CD4-positive, alpha-beta T cell (primary cell): Measurements from ENCODE around the gene ZXDC. TPM values are rescaled to one million over a fixed set of nuclear protein-coding genes. Genes with fewer than 3 reads are reported as not detected.

Experiments
- ATAC-seq: fragments of 200-7000 bp; cut with Tn5 transposase; one replicate; pipeline ENCODE4 v1.10.0; 2022; ENCODE audit warnings: mild to moderate bottlenecking; ENCODE audit not compliant: poor library complexity
- CTCF ChIA-PET: fragments of 350-600 bp; sonication (Branson Sonifier 250); formaldehyde crosslinking; loops from one replicate; lab custom pipeline; 2021; ENCODE audit warnings: antibody characterized with exemption, inconsistent platforms; lab: Charles Lee
- POLR2A ChIA-PET: fragments of 350-600 bp; sonication (Branson Sonifier 250); formaldehyde crosslinking; loops from one replicate; lab custom pipeline; 2021; ENCODE audit warnings: antibody characterized with exemption, inconsistent platforms; lab: Charles Lee
- DNase-seq, 14 experiments: peaks; one replicate each; pipeline ENCODE4 v3.0.0-alpha.2; 2013 to 2020; ENCODE audit warnings: mixed read lengths in 2 of 14
- H3K27ac ChIP-seq, 2 donors: one replicate each; pipeline versions ENCODE4 v1.5.1 to v1.7.0; 2013; ENCODE audit warnings: low read length in 2 of 2, low read depth in 1 of 2, mild to moderate bottlenecking in 1 of 2
- H3K27me3 ChIP-seq, 2 experiments: 1 replicate in 1 of 2; 2 replicates in 1 of 2; pipeline versions ENCODE4 v1.6.1 to v1.7.0; 2013; ENCODE audit warnings: low read length in 2 of 2, control low read depth in 1 of 2, mild to moderate bottlenecking in 1 of 2, moderate library complexity in 1 of 2; ENCODE audit not compliant: insufficient read depth in 2 of 2, control insufficient read depth in 1 of 2
- H3K36me3 ChIP-seq: one replicate; pipeline ENCODE4 v1.6.1; 2013; ENCODE audit warnings: low read length, control low read depth; ENCODE audit not compliant: insufficient read depth
- H3K4me1 ChIP-seq: one replicate; pipeline ENCODE4 v1.6.1; 2013; ENCODE audit warnings: low read length, control low read depth; ENCODE audit not compliant: insufficient read depth
- H3K4me3 ChIP-seq: one replicate; pipeline ENCODE4 v1.5.1; 2013; ENCODE audit warnings: mild to moderate bottlenecking, low read length, moderate library complexity
- H3K9me3 ChIP-seq, 2 experiments: 1 replicate in 1 of 2; 2 replicates in 1 of 2; pipeline versions ENCODE4 v1.6.1 to v1.7.0; 2013; ENCODE audit warnings: low read length in 2 of 2, mild to moderate bottlenecking in 2 of 2, control low read depth in 1 of 2, moderate library complexity in 1 of 2; ENCODE audit not compliant: control insufficient read depth in 1 of 2, insufficient read depth in 1 of 2
- H3K27ac Mint-ChIP-seq: one replicate; pipeline ENCODE4 v1.8.0; 2020; ENCODE audit warnings: mixed read lengths
- H3K27me3 Mint-ChIP-seq: one replicate; pipeline ENCODE4 v1.8.0; 2021; ENCODE audit warnings: mixed read lengths
- H3K36me3 Mint-ChIP-seq: one replicate; pipeline ENCODE4 v1.8.0; 2021; ENCODE audit warnings: low read depth, mixed read lengths
- H3K4me1 Mint-ChIP-seq: one replicate; pipeline ENCODE4 v1.8.0; 2021; ENCODE audit warnings: low read depth, mixed read lengths
- H3K4me3 Mint-ChIP-seq: one replicate; pipeline ENCODE4 v1.8.0; 2020; ENCODE audit warnings: mild to moderate bottlenecking, mixed read lengths
- H3K9me3 Mint-ChIP-seq: one replicate; pipeline ENCODE4 v1.8.0; 2020; ENCODE audit warnings: mixed read lengths
- intact Hi-C, 2 experiments: fragments of 100-400 bp; cut with DNase I in 1 of 2; cut with micrococcal nuclease in 1 of 2; formaldehyde crosslinking; loops; one replicate each; pipeline versions ENCODE4 v1.15.1 to v1.9.0; 2023 to 2025; cut with DNase I, micrococcal nuclease
- total RNA-seq, 174 experiments: library from RNA in 2 of 174; stranded (reverse) in 2 of 174; gene quantifications; one replicate each; pipeline ENCODE4 v1.2.3 and lab custom pipeline; 2021 to 2026
- TF ChIP-seq, protein P1 (sequence below): fragments of 200-600 bp; IDR thresholded peaks from one replicate; pipeline ENCODE4 v1.8.0; 2022; ENCODE audit warnings: antibody characterized with exemption, mild to moderate bottlenecking

Gene ZXDC
- total RNA-seq, 2 experiments from 2014 or later: 60.7 to 61.3 TPM

DNA sequence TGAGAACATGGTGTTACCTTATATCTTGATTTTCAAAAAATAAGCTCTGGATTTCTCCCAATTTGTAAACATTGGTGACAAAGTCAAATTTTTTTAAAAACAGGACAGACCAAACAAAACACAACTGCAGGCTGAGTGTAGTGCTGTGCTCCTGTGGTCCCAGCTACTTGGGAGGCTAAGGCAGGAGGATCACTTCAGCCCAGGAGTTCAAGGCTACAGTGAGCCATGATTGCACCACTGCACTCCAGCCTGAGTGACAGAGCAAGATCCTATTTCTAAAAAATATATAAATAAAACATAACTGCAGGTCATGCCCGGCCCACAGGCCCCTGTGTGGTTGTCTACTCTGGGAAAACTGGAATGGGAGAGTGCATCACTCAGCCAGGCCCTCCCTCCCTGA, 4.0 kb upstream of the ZXDC start:
- H3K36me3 Mint-ChIP-seq: peaks cover 3% of the 10 kb centered on the region
- no peaks in the 10 kb centered on the region for H3K36me3 ChIP-seq
- ATAC-seq (no peak), DNase-seq (no peak)
- no peaks in the 10 kb centered on the region for H3K9me3 Mint-ChIP-seq
- H3K27ac ChIP-seq: no peak overlapping the region
- H3K27ac Mint-ChIP-seq: no peak overlapping the region
- no peaks in the 10 kb centered on the region for H3K27me3 ChIP-seq
- TF ChIP-seq, protein P1, sequence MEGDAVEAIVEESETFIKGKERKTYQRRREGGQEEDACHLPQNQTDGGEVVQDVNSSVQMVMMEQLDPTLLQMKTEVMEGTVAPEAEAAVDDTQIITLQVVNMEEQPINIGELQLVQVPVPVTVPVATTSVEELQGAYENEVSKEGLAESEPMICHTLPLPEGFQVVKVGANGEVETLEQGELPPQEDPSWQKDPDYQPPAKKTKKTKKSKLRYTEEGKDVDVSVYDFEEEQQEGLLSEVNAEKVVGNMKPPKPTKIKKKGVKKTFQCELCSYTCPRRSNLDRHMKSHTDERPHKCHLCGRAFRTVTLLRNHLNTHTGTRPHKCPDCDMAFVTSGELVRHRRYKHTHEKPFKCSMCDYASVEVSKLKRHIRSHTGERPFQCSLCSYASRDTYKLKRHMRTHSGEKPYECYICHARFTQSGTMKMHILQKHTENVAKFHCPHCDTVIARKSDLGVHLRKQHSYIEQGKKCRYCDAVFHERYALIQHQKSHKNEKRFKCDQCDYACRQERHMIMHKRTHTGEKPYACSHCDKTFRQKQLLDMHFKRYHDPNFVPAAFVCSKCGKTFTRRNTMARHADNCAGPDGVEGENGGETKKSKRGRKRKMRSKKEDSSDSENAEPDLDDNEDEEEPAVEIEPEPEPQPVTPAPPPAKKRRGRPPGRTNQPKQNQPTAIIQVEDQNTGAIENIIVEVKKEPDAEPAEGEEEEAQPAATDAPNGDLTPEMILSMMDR: no peak
- peaks cover 12% of the 10 kb centered on the region for H3K4me1 ChIP-seq
- POLR2A ChIA-PET: no interaction called here
- H3K4me3 Mint-ChIP-seq: no peak overlapping the region
- intact Hi-C loops: loop anchor here (5.0 to 10.0 kb wide), 10 partner anchors 122 to 1755 kb away; partner anchors contain the start of genes ABTB1 (in 1 of the 2), EEFSEC (in 1 of the 2), HEG1 (in 1 of the 2) and KLF15 (in 1 of the 2)
- no peak overlapping the region for H3K4me3 ChIP-seq
- H3K4me1 Mint-ChIP-seq: peaks cover 14% of the 10 kb centered on the region
- no peaks in the 10 kb centered on the region for H3K9me3 ChIP-seq
- CTCF ChIA-PET: no interaction called here
- H3K27me3 Mint-ChIP-seq: no peaks in the 10 kb centered on the region

DNA sequence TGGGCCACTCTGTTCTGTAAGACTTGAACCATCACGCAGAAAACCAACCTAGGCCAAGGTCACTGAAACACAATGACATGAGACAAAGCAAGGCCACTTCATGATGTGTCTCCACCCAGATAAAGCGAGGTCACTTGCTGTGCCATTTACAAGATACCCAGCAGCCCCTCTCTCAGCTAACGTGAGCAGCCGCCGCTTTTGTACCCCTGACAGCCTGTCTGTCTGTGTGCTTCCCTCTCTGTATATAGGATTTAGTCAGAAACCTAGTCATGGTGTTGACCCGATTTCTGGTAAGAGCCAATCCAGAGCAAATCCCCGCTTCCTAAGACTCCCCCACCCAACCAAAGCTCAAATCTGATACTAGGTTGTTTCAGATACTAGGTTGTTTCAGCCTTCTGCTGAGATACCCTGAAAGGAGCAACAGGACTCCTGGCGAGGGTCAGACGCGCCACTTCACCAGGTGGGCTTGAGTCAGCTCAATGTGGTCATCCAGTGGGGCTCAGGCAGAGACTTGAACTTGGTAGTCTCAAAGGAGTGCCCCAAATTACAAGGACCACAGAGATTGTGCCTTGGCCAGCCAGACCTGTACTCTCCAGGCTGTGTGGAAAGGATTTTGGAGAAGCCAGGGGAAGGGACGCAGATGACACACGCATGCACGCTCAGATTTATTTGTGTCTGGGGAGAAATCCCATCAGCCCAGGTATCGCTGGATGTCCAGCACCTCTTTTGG, 3.1 kb upstream of the ZXDC start:
- POLR2A ChIA-PET: no interaction called here
- Mint-ChIP-seq H3K4me1 (peaks cover 23% of the 10 kb centered on the region), H3K36me3 (peaks cover 7% of the 10 kb centered on the region), H3K9me3 (no peaks in the 10 kb centered on the region), H3K4me3 (no peak overlapping the region), H3K27me3 (no peaks in the 10 kb centered on the region), H3K27ac (no peak overlapping the region)
- CTCF ChIA-PET: no interaction called here
- TF ChIP-seq, protein P1: no peak
- Histone ChIP-seq H3K4me1 (peaks cover 21% of the 10 kb centered on the region), H3K27ac (no peak overlapping the region), H3K36me3 (no peaks in the 10 kb centered on the region), H3K27me3 (no peaks in the 10 kb centered on the region), H3K9me3 (no peaks in the 10 kb centered on the region), H3K4me3 (no peak overlapping the region)
- intact Hi-C loops: loop anchor here (5.0 to 10.0 kb wide), 10 partner anchors 121 to 1754 kb away; partner anchors contain the start of genes ABTB1 (in 1 of the 2), EEFSEC (in 1 of the 2), HEG1 (in 1 of the 2) and KLF15 (in 1 of the 2)
- DNase-seq: no peak
- no peak for ATAC-seq

DNA sequence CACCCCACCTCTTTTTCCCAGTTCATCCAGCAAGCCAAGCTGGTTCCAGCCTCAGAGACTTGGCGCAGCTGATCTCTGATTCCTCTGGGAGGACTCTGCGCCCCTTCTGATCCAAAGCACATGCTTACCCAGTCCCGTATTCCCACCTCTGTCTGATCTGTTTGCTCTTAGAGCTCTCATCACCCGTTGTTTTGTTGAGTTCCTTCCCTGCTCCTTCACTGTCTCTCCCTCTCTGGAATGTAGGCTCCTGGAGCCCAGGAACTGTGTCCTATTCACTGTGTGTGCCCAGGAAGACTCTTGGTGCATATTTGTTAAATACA, 1.3 kb upstream of the ZXDC start:
- CTCF ChIA-PET: interaction anchor here (1.0 kb wide), 1 partner anchor 393 kb away, joined by 3 read pairs; the partner anchor contains the start of gene SLC41A3

More for the DNA sequence above, 1.3 kb upstream of the ZXDC start:
- H3K27me3 ChIP-seq: no peaks in the 10 kb centered on the region
- Mint-ChIP-seq H3K4me1 (peaks cover 40% of the 10 kb centered on the region), H3K9me3 (no peaks in the 10 kb centered on the region), H3K27ac (peak overlapping the region; percentile 78), H3K36me3 (peaks cover 24% of the 10 kb centered on the region), H3K27me3 (no peaks in the 10 kb centered on the region), H3K4me3 (peak overlapping the region; percentile 89)
- no peaks in the 10 kb centered on the region for H3K9me3 ChIP-seq
- H3K36me3 ChIP-seq: peaks cover 10% of the 10 kb centered on the region
- DNase-seq (peak in 1 of 14 experiments; percentile 31), ATAC-seq (no peak)
- TF ChIP-seq, protein P1: no peak
- H3K4me3 ChIP-seq: no peak overlapping the region
- POLR2A ChIA-PET: interaction anchor here (2.6 kb wide), 1 partner anchor 120 kb away, joined by 7 read pairs; the partner anchor contains the start of gene KLF15
- H3K4me1 ChIP-seq: peaks cover 38% of the 10 kb centered on the region
- intact Hi-C loops: loop anchor here (1.0 to 10.0 kb wide), 14 partner anchors 120 to 1752 kb away; partner anchors contain the start of genes ABTB1 (in 1 of the 2), CHCHD6 (in 1 of the 2), EEFSEC (in 1 of the 2) and HEG1 (in 1 of the 2)
- no peak overlapping the region for H3K27ac ChIP-seq
